Left lung (tissue), 14 donors: ENCODE measurements around the gene STX19. TPM values are rescaled to one million over a fixed set of nuclear protein-coding genes. Genes with fewer than 3 reads are reported as not detected.

Experiments
- ATAC-seq: fragments of 200-7000 bp; cut with Tn5 transposase; one replicate; pipeline ENCODE4 v1.9.1; 2020; ENCODE audit warnings: moderate library complexity
- DNase-seq, 4 donors: peaks; one replicate each; pipeline ENCODE4 v3.0.0-alpha.2; 2013 to 2020
- H3K27ac ChIP-seq, 2 donors: fragments of 200-600 bp; sonication (generic) in 1 of 2; one replicate each; pipeline versions ENCODE4 v1.5.0 to v1.8.0; 2020 to 2021
- H3K27me3 ChIP-seq, 2 donors: fragments of 200-600 bp; sonication (generic) in 1 of 2; one replicate each; pipeline versions ENCODE4 v1.5.0 to v1.8.0; 2020 to 2021
- H3K36me3 ChIP-seq, 2 donors: fragments of 200-600 bp; sonication (generic) in 1 of 2; one replicate each; pipeline versions ENCODE4 v1.5.0 to v1.8.0; 2020 to 2021
- H3K4me1 ChIP-seq, 2 donors: fragments of 200-600 bp; one replicate each; pipeline ENCODE4 v1.8.0; 2021
- H3K4me3 ChIP-seq, 2 donors: fragments of 200-600 bp; sonication (generic) in 1 of 2; one replicate each; pipeline versions ENCODE4 v1.5.0 to v1.8.0; 2020 to 2021; ENCODE audit warnings: mild to moderate bottlenecking in 1 of 2
- H3K9me3 ChIP-seq, 2 donors: fragments of 200-600 bp; sonication (generic) in 1 of 2; one replicate each; pipeline versions ENCODE4 v1.5.0 to v1.8.0; 2020 to 2021
- intact Hi-C, 2 donors: fragments of 100-400 bp; cut with DNase I; formaldehyde crosslinking; loops; one replicate each; pipeline versions ENCODE4 v1.11.2 to v1.14.2; 2022
- long read RNA-seq, 12 donors: library from polyadenylated mRNA in 2 of 12; unstranded in 2 of 12; transcript quantifications; one replicate each; pipeline ENCODE4 v2.0.0 and lab custom pipeline, GENCODE V29; 2019 to 2026
- polyA plus RNA-seq, 6 donors: library from polyadenylated mRNA; unstranded; fragments of 120-200 nt; gene quantifications; one replicate each; pipeline ENCODE4 v1.2.1, GENCODE V29; 2013; ENCODE audit not compliant: insufficient read length in 6 of 6
- total RNA-seq, 2 donors: library from RNA; stranded (reverse); fragmentation: NEBNext Ultra II Directional; extraction: Animal tissue kit (Norgen Biotek cat#: 25700); gene quantifications; one replicate each; pipeline ENCODE4 v1.2.1, GENCODE V29; 2021
- TF ChIP-seq, protein P1 (sequence below), 2 donors: fragments of 200-600 bp; sonication (generic) in 1 of 2; IDR thresholded peaks; one replicate each; pipeline versions ENCODE4 v1.5.0 to v1.8.0; 2021; ENCODE audit warnings: antibody characterized with exemption in 2 of 2
- donor health status: DM: no; HTN: yes; CAD: no.
- donor health status: DM: no; HTN: no; CAD: no.

STX19 gene
- 1 to 10 TPM; 2.4 to 4.8 TPM for total RNA-seq
- 1 to 10 TPM; 4.8 to 8.5 (median 5.5) TPM for polyA plus RNA-seq
- long read RNA-seq, donor 1, partial matches to known transcripts, result 0 of 8 reads
- long read RNA-seq, donor 1, other reads (novel, unspliced or antisense), result 7 of 8 reads
- long read RNA-seq, donor 2, partial matches to known transcripts, result 17 of 24 reads
- long read RNA-seq, donor 2, other reads (novel, unspliced or antisense), result 6 of 24 reads
- long read RNA-seq, donor 3, result 0 reads
- long read RNA-seq, donor 4, partial matches to known transcripts, result 0 of 3 reads
- long read RNA-seq, donor 4, other reads (novel, unspliced or antisense), result 3 of 3 reads
- long read RNA-seq, donor 5, partial matches to known transcripts, result 0 of 1 reads
- long read RNA-seq, donor 5, other reads (novel, unspliced or antisense), result 0 of 1 reads
- long read RNA-seq, donor 6, result 0 reads
- long read RNA-seq, donor 7, partial matches to known transcripts, result 0 of 2 reads
- long read RNA-seq, donor 7, other reads (novel, unspliced or antisense), result 0 of 2 reads
- long read RNA-seq, donor 8, partial matches to known transcripts, result 0 of 1 reads
- long read RNA-seq, donor 8, other reads (novel, unspliced or antisense), result 0 of 1 reads
- long read RNA-seq, donor 9, result 0 reads
- long read RNA-seq, donor 10, result 0 reads
- long read RNA-seq, donor 11, partial matches to known transcripts, result 48 of 58 reads
- long read RNA-seq, donor 11, other reads (novel, unspliced or antisense), result 10 of 58 reads
- long read RNA-seq, donor 12, result 0 reads

DNA sequence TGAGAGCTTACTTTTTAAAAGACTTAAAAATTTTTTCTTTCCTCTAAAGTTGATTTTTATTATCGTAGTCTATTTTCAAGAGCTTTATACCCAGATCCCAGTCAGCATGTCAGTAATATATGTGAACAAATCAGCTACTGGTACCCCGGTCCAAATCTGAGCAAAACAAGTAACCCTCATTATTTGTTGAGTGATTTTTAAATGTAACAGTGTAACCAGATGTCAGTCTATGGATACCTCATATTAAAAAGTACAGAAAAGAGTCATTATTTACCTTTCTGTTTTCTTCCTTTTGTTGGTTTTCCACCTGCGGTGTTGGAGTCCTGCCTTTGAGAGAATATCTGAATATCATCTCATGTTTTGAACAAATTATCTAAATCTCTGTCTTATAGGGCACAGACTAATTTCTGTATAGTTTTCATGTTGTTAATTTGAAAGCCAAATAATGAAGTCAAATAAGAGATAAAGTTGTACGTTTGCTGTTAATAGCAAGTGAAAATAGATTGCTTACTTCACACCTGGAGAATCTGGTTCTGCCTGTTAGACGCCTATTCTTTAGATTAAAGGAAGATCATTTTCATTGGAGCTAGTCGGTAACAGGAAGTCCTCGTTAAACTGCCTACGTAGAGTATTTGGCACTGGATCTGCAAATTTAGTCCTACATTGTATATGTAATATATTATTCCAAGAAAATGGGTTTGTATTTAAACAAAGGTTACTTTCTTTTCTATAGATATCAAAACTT, at the start of gene STX19:
TSS of gene STX19 (minus strand) at position 505 of the 745 bp plus-strand sequence. CDS start 13,328 bp downstream, outside the sequence.
- peak in 2 of 4 donors; percentile 41 to 81 for DNase-seq
- H3K4me1 ChIP-seq, result no peaks in the 10 kb centered on the region
- intact Hi-C loops, result no loop called here
- no peaks in the 10 kb centered on the region for H3K27me3 ChIP-seq
- TF ChIP-seq, protein P1, sequence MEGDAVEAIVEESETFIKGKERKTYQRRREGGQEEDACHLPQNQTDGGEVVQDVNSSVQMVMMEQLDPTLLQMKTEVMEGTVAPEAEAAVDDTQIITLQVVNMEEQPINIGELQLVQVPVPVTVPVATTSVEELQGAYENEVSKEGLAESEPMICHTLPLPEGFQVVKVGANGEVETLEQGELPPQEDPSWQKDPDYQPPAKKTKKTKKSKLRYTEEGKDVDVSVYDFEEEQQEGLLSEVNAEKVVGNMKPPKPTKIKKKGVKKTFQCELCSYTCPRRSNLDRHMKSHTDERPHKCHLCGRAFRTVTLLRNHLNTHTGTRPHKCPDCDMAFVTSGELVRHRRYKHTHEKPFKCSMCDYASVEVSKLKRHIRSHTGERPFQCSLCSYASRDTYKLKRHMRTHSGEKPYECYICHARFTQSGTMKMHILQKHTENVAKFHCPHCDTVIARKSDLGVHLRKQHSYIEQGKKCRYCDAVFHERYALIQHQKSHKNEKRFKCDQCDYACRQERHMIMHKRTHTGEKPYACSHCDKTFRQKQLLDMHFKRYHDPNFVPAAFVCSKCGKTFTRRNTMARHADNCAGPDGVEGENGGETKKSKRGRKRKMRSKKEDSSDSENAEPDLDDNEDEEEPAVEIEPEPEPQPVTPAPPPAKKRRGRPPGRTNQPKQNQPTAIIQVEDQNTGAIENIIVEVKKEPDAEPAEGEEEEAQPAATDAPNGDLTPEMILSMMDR (IDR thresholded peaks at IDR 0.05), result no peak
- H3K27ac ChIP-seq, result peak within 1 kb of the TSS in 1 of 2 donors; percentile 61
- no peaks in the 10 kb centered on the region for H3K36me3 ChIP-seq
- no peaks in the 10 kb centered on the region for H3K9me3 ChIP-seq
- ATAC-seq, result peak; percentile 80
- H3K4me3 ChIP-seq, result peak within 1 kb of the TSS; percentile 7 to 26

GRCh38 chr3:94076055-94076454, 47.7 kb upstream of the STX19 start:
- Histone ChIP-seq H3K27me3 (no peaks in the 10 kb centered on the region), H3K4me3 (no peak overlapping the region), H3K9me3 (no peaks in the 10 kb centered on the region), H3K27ac (no peak overlapping the region), H3K4me1 (peaks cover 0 to 5% of the 10 kb centered on the region in 2 donors), H3K36me3 (peaks cover 0 to 32% of the 10 kb centered on the region in 2 donors)
- intact Hi-C loops, result no loop called here
- DNase-seq, result no peak
- ATAC-seq, result no peak
- TF ChIP-seq, protein P1 (IDR thresholded peaks at IDR 0.05), result no peak

- TF ChIP-seq, protein P1 (IDR thresholded peaks at IDR 0.05), result no peak
- H3K4me1 ChIP-seq, result peaks cover 4 to 6% of the 10 kb centered on the region in 2 donors
- no peak overlapping the region for H3K27ac ChIP-seq
- DNase-seq, result no peak
- H3K9me3 ChIP-seq, result no peaks in the 10 kb centered on the region
- peaks cover 0 to 44% of the 10 kb centered on the region in 2 donors for H3K36me3 ChIP-seq
- H3K27me3 ChIP-seq, result no peaks in the 10 kb centered on the region
- ATAC-seq, result no peak
- H3K4me3 ChIP-seq, result no peak overlapping the region
- intact Hi-C loops, result no loop called here
Observed at GRCh38 chr3:94071713-94072284, 43.4 kb upstream of the STX19 start.

DNA sequence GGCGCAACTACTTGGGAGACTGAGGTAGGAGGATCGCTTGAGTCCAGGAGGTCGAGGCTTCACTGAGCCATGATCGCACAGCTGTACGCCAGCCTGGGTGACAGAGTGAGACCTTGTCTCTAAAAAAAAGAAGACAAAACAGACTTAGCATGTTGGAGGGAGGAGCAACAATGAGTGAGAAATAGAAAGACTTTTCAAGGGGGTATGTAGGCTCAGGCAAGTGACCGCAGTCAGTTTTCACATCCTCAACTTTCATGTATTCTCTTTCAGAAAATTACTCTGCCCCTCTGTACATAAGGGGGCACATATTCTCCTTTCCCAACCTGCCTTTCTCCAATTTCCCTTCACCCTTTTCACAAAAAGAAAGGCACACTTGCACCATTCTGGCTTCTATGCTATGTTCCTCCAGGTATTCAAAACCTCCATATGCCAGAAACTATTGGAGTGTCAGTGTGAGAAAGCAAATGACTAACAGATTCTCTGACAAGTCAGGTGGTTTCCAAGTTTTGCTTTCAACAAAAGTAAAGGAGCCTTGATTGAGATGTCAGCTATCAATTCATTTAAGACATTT, 42.0 kb upstream of the STX19 start:
- intact Hi-C loops, result no loop called here
- Histone ChIP-seq H3K36me3 (peaks cover 0 to 38% of the 10 kb centered on the region in 2 donors), H3K4me1 (peaks cover 11 to 19% of the 10 kb centered on the region in 2 donors), H3K27me3 (no peaks in the 10 kb centered on the region), H3K9me3 (no peaks in the 10 kb centered on the region), H3K4me3 (no peak overlapping the region), H3K27ac (no peak overlapping the region)
- DNase-seq, result no peak
- ATAC-seq, result no peak
- TF ChIP-seq, protein P1 (IDR thresholded peaks at IDR 0.05), result no peak
